ENCODE data around the gene HIBCH.

Gene HIBCH

GRCh38 chr2:190221429-190221828 is 98.2 kb downstream of the HIBCH start:
- DNase-seq: no peak

GRCh38 chr2:190219186-190219585 is 100.4 kb downstream of the HIBCH start:
- DNase-seq: no peak

- DNase-seq: no peak
Observed at GRCh38 chr2:190217616-190218015, 102.0 kb downstream of the HIBCH start.

- peak; percentile 56 for DNase-seq
Observed at GRCh38 chr2:190216829-190217228, 102.8 kb downstream of the HIBCH start.

- DNase-seq: no peak
Observed at GRCh38 chr2:190215620-190216019, 104.0 kb downstream of the HIBCH start.

GRCh38 chr2:190214426-190215194 is 105.0 kb downstream of the HIBCH start:
- DNase-seq: no peak

GRCh38 chr2:190213441-190214335 is 105.9 kb downstream of the HIBCH start:
- no peak for DNase-seq

- no peak for DNase-seq
Observed at GRCh38 chr2:190210471-190210870, 109.2 kb downstream of the HIBCH start.

GRCh38 chr2:190209559-190209958 is 110.1 kb downstream of the HIBCH start:
- no peak for DNase-seq

GRCh38 chr2:190207930-190208329 is 111.7 kb downstream of the HIBCH start:
- no peak for DNase-seq

GRCh38 chr2:190205657-190206056 is 114.0 kb downstream of the HIBCH start:
- DNase-seq: peak; percentile 73

- no peak for DNase-seq
Observed at GRCh38 chr2:190202604-190203003, 117.0 kb downstream of the HIBCH start.

GRCh38 chr2:190202018-190202417 is 117.6 kb downstream of the HIBCH start:
- DNase-seq: no peak

GRCh38 chr2:190200603-190201002 is 119.0 kb downstream of the HIBCH start:
- DNase-seq: no peak

GRCh38 chr2:190199530-190199929 is 120.1 kb downstream of the HIBCH start:
- DNase-seq: no peak

- no peak for DNase-seq
Observed at GRCh38 chr2:190199109-190199508, 120.5 kb downstream of the HIBCH start.

- peak; percentile 32 for DNase-seq
Observed at GRCh38 chr2:190197143-190197720, 122.4 kb downstream of the HIBCH start.

- no peak for DNase-seq
Observed at GRCh38 chr2:190190507-190191162, 129.0 kb downstream of the HIBCH start.

GRCh38 chr2:190188289-190188688 is 131.3 kb downstream of the HIBCH start:
- no peak for DNase-seq

GRCh38 chr2:190186238-190186637 is 133.4 kb downstream of the HIBCH start:
- DNase-seq: no peak

GRCh38 chr2:190185380-190185779 is 134.2 kb downstream of the HIBCH start:
- DNase-seq: no peak

- DNase-seq: peak; percentile 92
Observed at GRCh38 chr2:190184460-190184859, 135.2 kb downstream of the HIBCH start.

GRCh38 chr2:190183539-190183938 is 136.1 kb downstream of the HIBCH start:
- peak; percentile 75 for DNase-seq

Measured in OCI-M1 (cell line).